ENCODE measurements around the gene HKDC1.
A peak's percentile ranks its signal among the peaks of the same experiment; 100 is the strongest.
"Not testable (repeated sequence)": the region's sequence is repeated elsewhere in the genome, so short reads cannot be mapped to it uniquely, and the experiment has no call there.

The HKDC1 gene

GRCh38 chr10:69242040-69242851, 22.1 kb downstream of the HKDC1 start:
- DNase-seq, result no peak

GRCh38 chr10:69242852-69243212, 22.7 kb downstream of the HKDC1 start:
- DNase-seq, result no peak

GRCh38 chr10:69243817-69244216, 23.7 kb downstream of the HKDC1 start:
- no peak for DNase-seq

GRCh38 chr10:69246036-69246435, 25.9 kb downstream of the HKDC1 start:
- no peak for DNase-seq

GRCh38 chr10:69246581-69247312, 26.6 kb downstream of the HKDC1 start:
- DNase-seq, result no peak

GRCh38 chr10:69247313-69247710, 27.2 kb downstream of the HKDC1 start:
- DNase-seq, result no peak

- DNase-seq, result no peak
Observed at GRCh38 chr10:69248117-69248730, 28.1 kb downstream of the HKDC1 start.

GRCh38 chr10:69250041-69250440, 29.9 kb downstream of the HKDC1 start:
- no peak for DNase-seq

GRCh38 chr10:69251417-69251816, 31.3 kb downstream of the HKDC1 start:
- not testable (repeated sequence) for DNase-seq

GRCh38 chr10:69253171-69253570, 33.0 kb downstream of the HKDC1 start:
- no peak for DNase-seq

- DNase-seq, result no peak
Observed at GRCh38 chr10:69254877-69255276, 34.7 kb downstream of the HKDC1 start.

- DNase-seq, result no peak
Observed at GRCh38 chr10:69259547-69260243, 39.6 kb downstream of the HKDC1 start.

GRCh38 chr10:69261184-69261583, 41.1 kb downstream of the HKDC1 start:
- no peak for DNase-seq

- no peak for DNase-seq
Observed at GRCh38 chr10:69262292-69262751, 42.2 kb downstream of the HKDC1 start.

GRCh38 chr10:69265521-69265920, 45.4 kb downstream of the HKDC1 start:
- DNase-seq, result no peak

- peak; percentile 5 for DNase-seq
Observed at GRCh38 chr10:69268761-69269416, 48.8 kb downstream of the HKDC1 start.

GRCh38 chr10:69269761-69270160, 49.6 kb downstream of the HKDC1 start:
- peak; percentile 2 for DNase-seq

- no peak for DNase-seq
Observed at GRCh38 chr10:69270990-69271389, 50.9 kb downstream of the HKDC1 start.

- peak; percentile 25 for DNase-seq
Observed at GRCh38 chr10:69272624-69273023, 52.5 kb downstream of the HKDC1 start.

- DNase-seq, result no peak
Observed at GRCh38 chr10:69275444-69275843, 55.3 kb downstream of the HKDC1 start.

- no peak for DNase-seq
Observed at GRCh38 chr10:69276503-69276902, 56.4 kb downstream of the HKDC1 start.

GRCh38 chr10:69278446-69278963, 58.4 kb downstream of the HKDC1 start, which contains the start of gene HK1:
Gene HK1 (plus strand): TSS chr10:69278496.
- peak; percentile 76 for DNase-seq

Data from fibroblast of skin of back (primary cell).